CD4-positive, alpha-beta T cell treated with Interleukin-6 at 100 ng/mL for 8 hours (primary cell): ENCODE results near the gene PGM2L1.
"Not testable (repeated sequence)": the region's sequence is repeated elsewhere in the genome, so short reads cannot be mapped to it uniquely, and the experiment has no call there.

Source experiments
- DNase-seq: peaks from one replicate; pipeline ENCODE4 v3.0.0-alpha.2; 2020; ENCODE audit warnings: mixed read lengths, low spot score

The PGM2L1 gene

GRCh38 chr11:74333193-74333592, 65.0 kb downstream of the PGM2L1 start:
- DNase-seq = no peak

GRCh38 chr11:74332291-74332690, 65.9 kb downstream of the PGM2L1 start:
- no peak for DNase-seq

- not testable (repeated sequence) for DNase-seq
These were observed 67.2 kb downstream of the PGM2L1 start for GRCh38 chr11:74331000-74331399.

GRCh38 chr11:74330075-74330858, 68.0 kb downstream of the PGM2L1 start:
- DNase-seq = no peak

- DNase-seq = no peak
These were observed 71.2 kb downstream of the PGM2L1 start for GRCh38 chr11:74327076-74327475.

- no peak for DNase-seq
These were observed 71.6 kb downstream of the PGM2L1 start for GRCh38 chr11:74326665-74327064.

- no peak for DNase-seq
These were observed 72.3 kb downstream of the PGM2L1 start for GRCh38 chr11:74325649-74326645.

GRCh38 chr11:74322667-74323066, 75.6 kb downstream of the PGM2L1 start:
- DNase-seq = no peak

- peak; percentile 7 for DNase-seq
These were observed 76.6 kb downstream of the PGM2L1 start for GRCh38 chr11:74321487-74322188.

GRCh38 chr11:74320538-74320937, 77.7 kb downstream of the PGM2L1 start:
- no peak for DNase-seq

GRCh38 chr11:74319139-74319816, 79.0 kb downstream of the PGM2L1 start:
- no peak for DNase-seq

- DNase-seq = no peak
These were observed 79.8 kb downstream of the PGM2L1 start for GRCh38 chr11:74318241-74318932.

GRCh38 chr11:74316772-74317505, 81.3 kb downstream of the PGM2L1 start:
- DNase-seq = no peak

GRCh38 chr11:74312326-74312725, 85.9 kb downstream of the PGM2L1 start:
- no peak for DNase-seq

GRCh38 chr11:74311352-74311926, 86.8 kb downstream of the PGM2L1 start, which contains the start of gene P4HA3:
Gene P4HA3, minus strand, starts transcription at chr11:74311640. Its CDS starts 29 bp downstream, at chr11:74311611.
- DNase-seq = peak; percentile 20

GRCh38 chr11:74310857-74311256, 87.4 kb downstream of the PGM2L1 start:
- no peak for DNase-seq

- no peak for DNase-seq
These were observed 90.8 kb downstream of the PGM2L1 start for GRCh38 chr11:74307434-74307833.

- no peak for DNase-seq
These were observed 91.6 kb downstream of the PGM2L1 start for GRCh38 chr11:74306435-74307175.

- DNase-seq = no peak
These were observed 99.2 kb downstream of the PGM2L1 start for GRCh38 chr11:74299015-74299414.
